ENCODE data around the gene MAD1L1. TPM values are rescaled to one million over a fixed set of nuclear protein-coding genes. Genes with fewer than 3 reads are reported as not detected.

MAD1L1 gene
- polyA plus RNA-seq, 1 donor = 21.2 TPM

DNA sequence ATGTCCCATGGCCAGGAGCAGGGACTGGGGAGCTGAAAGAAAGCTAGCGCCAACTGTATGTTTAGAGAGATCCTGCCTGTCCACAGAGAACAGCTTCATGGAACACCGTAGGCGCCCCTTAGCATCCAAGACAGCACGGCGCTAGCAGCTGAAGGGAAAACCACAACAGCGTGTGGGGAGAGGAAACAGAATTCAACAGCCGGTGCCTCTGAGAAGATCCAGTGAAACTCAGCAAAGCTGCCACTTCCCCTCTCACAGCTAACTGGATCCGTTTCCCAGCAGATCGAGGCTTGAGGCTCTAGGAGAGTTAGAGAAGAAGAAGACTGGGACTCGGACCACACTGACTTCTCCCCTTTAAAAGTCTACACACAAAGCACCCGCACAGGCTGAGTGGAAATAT lies 145.0 kb downstream of the MAD1L1 start:
- no peak for DNase-seq (ENCODE audit: low read depth)

GRCh38 chr7:2086229-2086628 lies 146.5 kb downstream of the MAD1L1 start:
- DNase-seq (ENCODE audit: low read depth) = no peak

DNA sequence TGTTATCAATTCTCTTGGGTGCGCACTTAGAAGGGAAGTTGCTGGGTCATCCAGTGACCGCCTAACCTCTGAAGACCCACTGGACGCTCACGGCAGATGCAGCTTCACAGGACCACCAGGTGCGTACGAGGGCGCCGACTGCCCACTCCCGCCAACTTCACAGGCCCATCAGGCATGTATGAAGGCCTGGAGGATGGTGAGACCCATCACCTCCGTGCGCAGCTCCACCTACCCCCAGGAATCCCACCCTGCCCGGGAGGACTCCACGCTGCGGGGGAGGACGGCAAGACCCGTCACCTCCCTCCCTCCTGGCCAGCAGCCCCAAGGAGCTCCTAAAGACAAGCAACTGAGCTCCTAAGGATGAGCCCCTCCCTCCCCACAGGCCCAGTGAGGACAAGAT lies 146.9 kb downstream of the MAD1L1 start:
- DNase-seq (ENCODE audit: low read depth) = no peak

DNA sequence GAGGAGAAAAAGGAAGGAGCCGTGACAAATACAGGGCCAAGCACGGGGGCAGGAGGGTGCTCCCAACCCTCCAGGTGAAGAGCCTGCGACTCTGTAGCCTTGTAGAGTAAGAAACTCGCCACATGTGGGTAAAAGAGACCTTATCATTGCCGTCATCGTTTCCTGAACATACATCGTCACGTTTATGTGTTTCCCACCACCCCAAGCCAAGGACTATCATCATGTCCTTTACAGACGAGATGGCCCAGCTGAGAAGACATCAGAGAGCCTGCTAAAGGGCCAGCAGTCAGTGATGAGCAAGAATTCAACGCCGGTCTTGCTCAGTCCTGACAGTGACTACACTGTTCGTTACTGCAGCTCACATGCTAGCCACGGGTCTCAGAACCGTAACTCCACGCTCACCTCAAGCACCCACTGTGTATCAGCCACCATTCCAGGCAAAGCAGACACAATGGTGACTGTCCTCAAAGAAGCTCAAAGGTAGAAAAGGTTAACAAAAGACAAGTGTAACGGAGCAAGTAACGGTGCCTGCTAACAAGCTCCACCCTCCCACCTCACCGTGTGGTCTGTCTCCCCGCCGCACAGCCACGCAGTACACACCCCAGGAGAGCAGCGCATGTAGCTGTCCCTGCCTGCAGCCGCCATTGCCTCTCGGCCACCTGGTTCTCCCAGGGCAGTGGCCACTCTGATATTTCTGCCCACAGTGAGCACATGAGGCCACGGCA lies 147.8 kb downstream of the MAD1L1 start:
- DNase-seq (ENCODE audit: low read depth) = no peak

DNA sequence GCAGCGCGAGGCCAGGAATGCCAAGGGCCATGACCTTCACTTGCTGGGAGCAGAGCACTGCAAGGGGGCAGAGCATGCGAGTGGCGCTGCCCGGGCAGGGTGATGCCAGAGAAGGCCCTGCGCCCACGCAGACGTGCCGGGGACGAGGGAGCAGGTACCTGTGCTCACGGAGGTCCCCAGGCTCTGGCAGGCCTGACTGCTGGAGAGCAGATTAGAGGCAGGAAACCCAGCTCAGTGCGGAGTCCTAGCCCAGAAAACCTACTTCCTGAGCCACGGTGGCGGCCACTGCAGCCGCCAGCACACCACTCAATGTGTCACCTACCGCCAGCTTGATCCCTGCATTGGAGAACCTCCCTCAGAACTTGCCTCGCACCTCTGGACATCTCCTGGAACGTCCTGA lies 148.4 kb downstream of the MAD1L1 start:
- no peak for DNase-seq (ENCODE audit: low read depth)

GRCh38 chr7:2083362-2083761 lies 149.4 kb downstream of the MAD1L1 start:
- DNase-seq (ENCODE audit: low read depth) = no peak

DNA sequence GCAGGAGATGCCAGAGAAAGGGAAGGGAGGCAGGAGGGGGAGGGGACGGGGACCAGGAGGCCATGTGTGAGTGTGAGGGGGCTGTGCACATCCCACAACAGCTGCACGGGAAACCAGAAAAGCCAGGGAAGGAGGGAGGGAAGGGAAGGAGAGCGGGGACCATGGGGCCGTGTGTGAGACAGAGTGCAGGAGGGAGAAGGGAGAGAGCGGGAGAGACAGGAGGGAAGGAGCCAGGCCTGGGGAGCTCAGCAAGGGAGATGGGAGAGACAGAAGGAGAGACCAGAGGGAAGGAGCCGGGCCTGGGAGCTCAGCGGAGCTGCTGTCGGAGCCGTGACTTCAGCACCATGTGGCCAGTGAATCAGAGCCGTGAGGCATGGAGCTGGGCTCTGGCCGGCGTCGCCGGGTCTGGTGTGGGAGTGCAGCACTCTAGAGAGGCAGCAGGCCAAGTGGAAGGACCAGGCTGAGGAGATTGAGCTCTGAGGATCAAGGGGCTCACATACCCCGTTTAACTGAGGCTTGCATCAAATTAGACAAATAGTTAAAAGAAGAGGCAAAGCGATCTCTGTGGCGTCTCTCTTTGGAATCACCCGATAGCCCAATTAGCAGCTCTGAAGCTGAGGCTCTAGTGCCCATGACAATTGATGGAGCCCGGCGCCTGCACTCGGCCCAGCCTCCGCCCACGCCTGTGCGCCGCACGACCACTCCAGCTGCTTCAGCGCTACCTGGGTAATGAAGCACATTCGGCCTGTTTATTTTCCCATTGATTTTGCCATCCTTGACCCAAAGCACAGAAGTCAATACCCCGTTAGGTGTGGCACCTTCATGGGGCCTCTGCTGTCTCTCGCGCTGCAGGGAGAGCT lies 150.4 kb downstream of the MAD1L1 start:
- DNase-seq (ENCODE audit: low read depth) = no peak

DNA sequence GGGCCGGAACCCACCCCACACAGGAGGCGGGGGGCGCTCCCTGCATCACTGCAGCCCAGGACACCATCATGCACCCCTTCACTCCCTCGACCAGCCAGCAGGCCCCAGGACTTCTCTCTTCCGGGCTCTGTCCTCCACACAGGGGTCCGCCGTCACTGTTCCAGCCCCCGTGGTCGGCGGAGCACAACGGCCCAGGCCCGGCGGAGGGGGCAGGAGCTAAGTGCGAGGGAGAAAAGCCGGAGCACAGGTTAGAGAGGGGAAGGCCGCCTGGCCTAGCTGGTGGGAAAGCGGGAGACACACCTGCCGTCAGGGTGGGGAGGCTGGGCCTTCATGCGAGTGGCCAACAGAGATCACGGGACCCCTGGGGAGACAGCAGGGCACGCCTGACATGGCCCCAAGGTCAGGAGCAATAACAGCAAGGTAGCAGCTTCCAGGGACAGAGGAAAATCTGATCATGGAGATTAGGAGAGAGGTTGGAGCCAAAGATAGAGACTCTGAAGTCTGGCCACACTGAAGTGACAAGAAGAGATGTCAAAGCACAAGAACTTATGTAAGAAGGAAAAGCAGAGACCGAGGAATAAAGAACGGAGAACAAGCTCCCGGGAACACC lies 151.1 kb downstream of the MAD1L1 start:
- DNase-seq (ENCODE audit: low read depth) = no peak

GRCh38 chr7:2080477-2080876 lies 152.3 kb downstream of the MAD1L1 start:
- no peak for DNase-seq (ENCODE audit: low read depth)

GRCh38 chr7:2080060-2080387 lies 152.7 kb downstream of the MAD1L1 start:
- DNase-seq (ENCODE audit: low read depth) = no peak

DNA sequence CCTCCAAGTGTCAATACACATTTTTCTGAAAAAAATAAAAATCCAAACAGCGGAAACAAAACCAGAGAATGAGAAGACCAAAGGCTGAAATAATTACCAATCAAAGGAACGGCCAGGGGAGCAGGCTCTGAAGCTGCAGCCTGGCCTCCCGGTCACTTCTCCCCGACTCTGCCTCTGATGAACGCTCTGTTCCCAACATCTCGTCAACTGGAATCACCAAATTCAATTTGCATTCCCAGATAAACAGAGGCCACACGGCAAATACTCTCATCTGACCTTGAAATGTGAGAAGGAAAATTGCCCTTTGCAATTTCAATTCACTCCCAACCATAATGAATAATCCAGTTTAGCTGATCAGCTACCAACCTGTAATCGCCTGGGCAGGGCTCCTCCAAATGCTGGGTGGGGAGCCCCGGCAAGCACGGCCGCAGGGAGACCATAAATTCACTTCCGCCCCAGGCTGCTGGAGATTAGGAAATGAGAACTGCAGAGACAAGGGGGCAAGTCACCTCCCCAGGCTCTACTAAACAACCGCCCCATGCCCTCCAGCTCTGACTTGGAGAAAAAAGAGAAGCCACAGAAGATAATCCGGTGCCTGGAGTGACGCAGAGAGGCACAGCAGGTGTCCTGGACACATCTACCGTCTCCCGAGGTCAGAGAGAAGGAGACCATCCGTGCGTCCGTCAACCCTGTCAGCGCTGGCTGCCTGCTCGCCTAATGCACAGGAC lies 153.2 kb downstream of the MAD1L1 start:
- no peak for DNase-seq (ENCODE audit: low read depth)

GRCh38 chr7:2078899-2079298 lies 153.8 kb downstream of the MAD1L1 start:
- no peak for DNase-seq (ENCODE audit: low read depth)

- DNase-seq (ENCODE audit: low read depth) = no peak
These were observed 156.1 kb downstream of the MAD1L1 start for GRCh38 chr7:2076649-2077064.

DNA sequence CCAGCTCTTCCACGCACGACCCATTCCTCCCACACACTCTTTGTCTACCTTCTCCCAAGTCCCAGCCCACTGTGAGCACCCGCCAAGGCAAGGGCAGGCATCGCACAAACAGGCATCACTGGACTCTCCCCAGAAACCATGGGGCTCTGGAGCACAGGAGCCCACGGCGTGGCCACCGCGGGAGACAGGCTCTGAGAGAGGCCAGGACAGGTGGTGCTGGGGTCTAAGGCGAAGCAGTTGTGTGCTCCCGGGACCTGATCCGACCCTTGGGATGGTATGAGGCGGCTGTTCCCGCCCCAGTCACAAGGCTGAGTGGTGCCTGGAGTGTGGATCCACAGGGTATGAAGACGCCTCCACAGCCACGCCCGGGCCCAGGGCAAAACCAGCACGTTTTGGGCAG lies 156.9 kb downstream of the MAD1L1 start:
- DNase-seq (ENCODE audit: low read depth) = no peak

DNA sequence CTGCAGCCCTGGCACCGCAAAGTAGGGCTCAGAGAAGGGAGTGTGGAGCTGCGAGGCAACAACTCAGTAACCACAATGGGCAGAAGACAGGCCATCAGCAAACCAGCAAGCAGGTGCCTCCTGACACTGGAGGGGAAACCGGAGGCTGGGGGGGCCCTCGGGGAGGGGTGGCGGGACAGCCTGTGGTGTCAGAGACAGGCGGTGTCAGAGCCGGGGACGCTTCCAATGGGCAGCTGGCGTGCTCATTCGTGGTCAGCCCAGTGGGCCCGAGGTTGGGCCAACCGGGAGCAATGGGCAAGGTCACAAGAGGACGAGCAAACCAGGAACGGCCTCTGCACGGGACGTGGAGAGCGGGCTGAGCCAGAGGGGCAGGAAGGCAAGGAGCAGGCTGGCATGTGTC lies 158.1 kb downstream of the MAD1L1 start:
- no peak for DNase-seq (ENCODE audit: low read depth)

DNA sequence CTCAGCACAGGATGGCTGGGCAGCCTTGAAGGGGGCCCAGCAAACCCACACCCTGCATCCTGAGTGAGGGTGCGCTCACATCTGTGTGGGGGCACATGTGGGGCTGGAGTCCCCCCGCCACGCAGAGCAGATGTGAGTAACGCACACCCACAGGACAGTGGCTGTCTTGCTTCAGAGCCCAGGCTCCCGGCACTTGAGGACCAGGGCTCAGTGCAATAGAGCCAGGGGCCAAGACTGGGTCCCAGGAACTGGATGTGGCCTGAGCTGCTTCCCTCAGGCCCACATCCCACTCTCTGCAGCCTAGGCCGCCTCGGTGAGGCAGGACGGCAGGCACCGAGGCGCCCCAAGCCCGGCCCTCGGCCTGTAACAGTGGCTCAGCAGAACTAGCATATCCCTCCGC lies 159.9 kb downstream of the MAD1L1 start:
- DNase-seq (ENCODE audit: low read depth) = no peak

- DNase-seq (ENCODE audit: low read depth) = no peak
These were observed 160.7 kb downstream of the MAD1L1 start for GRCh38 chr7:2072042-2072441.

DNA sequence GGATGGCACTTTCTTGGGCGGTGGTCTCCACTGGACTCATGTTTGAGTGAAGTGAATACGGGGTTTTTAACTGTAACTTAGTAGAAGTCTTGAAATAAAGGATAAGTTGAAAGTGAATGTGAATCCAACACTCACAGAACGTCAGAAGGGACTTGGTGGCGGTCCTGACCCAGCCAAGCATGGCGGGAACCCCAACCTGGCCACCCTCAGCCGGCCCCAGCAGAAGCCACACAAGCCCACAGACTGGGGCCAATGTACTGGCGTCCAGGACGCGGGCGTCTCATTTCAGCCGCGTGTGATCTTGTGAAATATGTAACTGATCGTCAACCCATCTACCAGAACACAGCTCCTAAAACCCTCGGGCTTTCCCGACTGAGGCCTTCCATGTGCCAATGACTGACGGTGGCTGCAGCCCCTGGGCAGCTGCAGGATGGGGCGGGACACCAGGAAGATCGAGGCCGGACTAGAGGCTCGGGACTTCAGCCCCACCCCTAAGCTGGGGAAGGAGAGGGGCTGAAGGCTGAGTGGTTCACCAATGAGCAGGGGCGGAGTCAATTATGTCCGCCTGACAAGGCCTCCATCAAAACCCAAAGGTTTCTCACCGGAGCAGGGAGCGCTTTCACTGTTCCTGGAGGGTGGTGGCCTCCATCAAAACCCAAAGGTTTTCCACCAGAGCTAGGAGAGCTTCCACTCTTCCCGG lies 161.5 kb downstream of the MAD1L1 start:
- no peak for DNase-seq (ENCODE audit: low read depth)

DNA sequence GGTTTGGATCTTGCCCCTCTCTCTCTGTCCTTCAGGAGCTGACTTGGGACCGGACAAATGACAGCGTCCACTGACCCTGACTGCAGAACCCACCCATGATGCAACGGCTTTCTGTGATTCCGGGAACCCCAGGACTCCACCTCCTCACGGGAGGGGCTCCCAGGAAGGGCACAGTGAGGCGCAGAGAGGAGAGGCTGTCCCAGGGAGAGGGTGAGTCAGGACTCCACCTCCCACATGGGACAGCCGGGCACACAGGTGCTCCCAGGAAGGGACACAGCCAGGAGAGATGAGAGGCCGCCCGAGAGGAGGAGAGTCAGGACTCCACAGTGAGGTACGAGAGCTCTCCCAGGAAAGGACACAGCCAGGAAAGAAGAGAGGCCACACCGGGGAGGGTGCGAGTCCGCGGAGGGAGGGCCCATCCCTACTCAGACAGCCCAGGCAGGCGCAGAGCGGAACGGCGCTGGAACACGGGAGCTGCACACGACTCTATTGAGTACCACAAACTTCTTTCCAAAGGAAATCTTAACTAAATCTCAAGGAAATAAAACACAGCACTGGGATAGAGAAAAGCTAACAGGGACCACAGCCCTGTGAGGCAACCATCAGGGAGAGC lies 162.5 kb downstream of the MAD1L1 start:
- DNase-seq (ENCODE audit: low read depth) = no peak

GRCh38 chr7:2069472-2069860 lies 163.3 kb downstream of the MAD1L1 start:
- no peak for DNase-seq (ENCODE audit: low read depth)
